Ovary (tissue), 9 donors: ENCODE measurements around the gene MED27. TPM values are rescaled to one million over a fixed set of nuclear protein-coding genes. Genes with fewer than 3 reads are reported as not detected.

Experiments used
- DNase-seq, 5 donors: peaks; one replicate each; pipeline ENCODE4 v3.0.0-alpha.2; 2019 to 2020
- H3K27ac ChIP-seq, 2 donors: fragments of 200-600 bp; one replicate each; pipeline versions ENCODE4 v1.5.1 to v1.8.0; 2019 to 2022
- H3K27me3 ChIP-seq: fragments of 200-600 bp; one replicate; pipeline ENCODE4 v1.8.0; 2022
- H3K36me3 ChIP-seq: fragments of 200-600 bp; sonication (generic); one replicate; pipeline ENCODE4 v1.5.1; 2019
- H3K4me1 ChIP-seq: one replicate; pipeline ENCODE4 v1.8.1; 2013; ENCODE audit warnings: mild to moderate bottlenecking, moderate library complexity; ENCODE audit not compliant: insufficient read depth
- H3K4me3 ChIP-seq: fragments of 200-600 bp; sonication (generic); one replicate; pipeline ENCODE4 v1.5.1; 2017
- H3K9me3 ChIP-seq, 2 donors: fragments of 200-600 bp in 1 of 2; sonication (generic) in 1 of 2; one replicate each; pipeline versions ENCODE4 v1.5.1 to v1.8.1; 2013 to 2019; ENCODE audit warnings: mild to moderate bottlenecking in 1 of 2, moderate library complexity in 1 of 2
- EP300 ChIP-seq: sonication (generic); formaldehyde crosslinking; IDR thresholded peaks from one replicate; pipeline ENCODE4 v1.6.1; 2017; ENCODE audit warnings: antibody characterized with exemption
- POLR2A ChIP-seq: fragments of 450-650 bp; IDR thresholded peaks from one replicate; pipeline ENCODE4 v1.6.1; 2017; ENCODE audit warnings: antibody characterized with exemption, mild to moderate bottlenecking, moderate library complexity
- WGBS, 3 donors: extraction: QIAGEN DNeasy Blood & Tissue Kit in 1 of 3; methylation state at CpG; one replicate each; pipeline versions ENCODE4 v1.1.5 to v1.1.7; 2013 to 2017; 5-methylcytosine and 5-hydroxymethylcytosine counted together
- intact Hi-C, 4 donors: fragments of 100-400 bp; cut with DNase I; formaldehyde crosslinking; loops; one replicate each; pipeline versions ENCODE4 v1.11.0 to v1.15.1; 2022 to 2023
- polyA plus RNA-seq, 2 donors: library from polyadenylated mRNA; stranded (reverse); fragments of 200-250 nt in 1 of 2; fragments of 350-450 nt in 1 of 2; fragmentation: Illumina TruSeq in 1 of 2; extraction: RNeasy Lipid Tissue Mini Kit (QIAGEN cat#74804) in 1 of 2; gene quantifications; one replicate each; pipeline ENCODE4 v1.2.3, GENCODE V29; 2013 to 2014
- total RNA-seq, 7 donors: library from RNA; depleted of rRNA in 2 of 7; stranded (reverse); fragments of >200 nt in 2 of 7; fragmentation: NEBNext Ultra II Directional in 3 of 7; extraction: Animal tissue kit (Norgen Biotek cat#: 25700) in 3 of 7; gene quantifications; one replicate each; pipeline versions ENCODE4 v1.1.0 to v1.2.4, GENCODE V29; 2016 to 2023
- TF ChIP-seq, protein P1 (sequence below), 3 donors: fragments of 450-650 bp in 2 of 3; fragments of 200-600 bp in 1 of 3; IDR thresholded peaks; one replicate each; pipeline versions ENCODE4 v1.5.1 to v1.8.0; 2016 to 2022; ENCODE audit warnings: antibody characterized with exemption in 3 of 3, mild to moderate bottlenecking in 1 of 3
- donor health status: DM: no; HTN: no; CAD: no; lungs with moderate emphysema.
- donor health status: DM: no; HTN: no; CAD: no.
- donor health status: Bipolar disorder and iron deficiency.
- donor health status: DM: yes; HTN: yes; CAD: no.
- donor health status: DM: no; HTN: no; CAD: no.
- donor health status: DM: yes; HTN: yes; CAD: no.

MED27 gene
- total and polyA plus RNA-seq, 9 donors: 7.6 to 24.9 (median 17.4) TPM

GRCh38 chr9:132049323-132049882 lies 30.3 kb downstream of the MED27 start:
- peak in 2 of 5 donors; percentile 24 to 40 for DNase-seq
- WGBS, 3 donors: 16 to 27% (median 21%) methylated on average over 7 of the region's 7 CpGs
- H3K27ac ChIP-seq: no peak overlapping the region

GRCh38 chr9:132048201-132048600 lies 31.5 kb downstream of the MED27 start:
- WGBS, 3 donors: 32 to 40% (median 39%) methylated on average over 3 of the region's 3 CpGs
- intact Hi-C loops: no loop called here

More at GRCh38 chr9:132049323-132049882, 30.3 kb downstream of the MED27 start:
- no peak overlapping the region for H3K4me3 ChIP-seq
- H3K27me3 ChIP-seq: no peaks in the 10 kb centered on the region
- intact Hi-C loops: no loop called here
- peaks cover 10% of the 10 kb centered on the region for H3K4me1 ChIP-seq
- H3K36me3 ChIP-seq: no peaks in the 10 kb centered on the region
- no peaks in the 10 kb centered on the region for H3K9me3 ChIP-seq
- TF ChIP-seq POLR2A (no peak), EP300 (no peak)
- TF ChIP-seq, protein P1, sequence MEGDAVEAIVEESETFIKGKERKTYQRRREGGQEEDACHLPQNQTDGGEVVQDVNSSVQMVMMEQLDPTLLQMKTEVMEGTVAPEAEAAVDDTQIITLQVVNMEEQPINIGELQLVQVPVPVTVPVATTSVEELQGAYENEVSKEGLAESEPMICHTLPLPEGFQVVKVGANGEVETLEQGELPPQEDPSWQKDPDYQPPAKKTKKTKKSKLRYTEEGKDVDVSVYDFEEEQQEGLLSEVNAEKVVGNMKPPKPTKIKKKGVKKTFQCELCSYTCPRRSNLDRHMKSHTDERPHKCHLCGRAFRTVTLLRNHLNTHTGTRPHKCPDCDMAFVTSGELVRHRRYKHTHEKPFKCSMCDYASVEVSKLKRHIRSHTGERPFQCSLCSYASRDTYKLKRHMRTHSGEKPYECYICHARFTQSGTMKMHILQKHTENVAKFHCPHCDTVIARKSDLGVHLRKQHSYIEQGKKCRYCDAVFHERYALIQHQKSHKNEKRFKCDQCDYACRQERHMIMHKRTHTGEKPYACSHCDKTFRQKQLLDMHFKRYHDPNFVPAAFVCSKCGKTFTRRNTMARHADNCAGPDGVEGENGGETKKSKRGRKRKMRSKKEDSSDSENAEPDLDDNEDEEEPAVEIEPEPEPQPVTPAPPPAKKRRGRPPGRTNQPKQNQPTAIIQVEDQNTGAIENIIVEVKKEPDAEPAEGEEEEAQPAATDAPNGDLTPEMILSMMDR (IDR thresholded peaks at IDR 0.05): no peak

DNA sequence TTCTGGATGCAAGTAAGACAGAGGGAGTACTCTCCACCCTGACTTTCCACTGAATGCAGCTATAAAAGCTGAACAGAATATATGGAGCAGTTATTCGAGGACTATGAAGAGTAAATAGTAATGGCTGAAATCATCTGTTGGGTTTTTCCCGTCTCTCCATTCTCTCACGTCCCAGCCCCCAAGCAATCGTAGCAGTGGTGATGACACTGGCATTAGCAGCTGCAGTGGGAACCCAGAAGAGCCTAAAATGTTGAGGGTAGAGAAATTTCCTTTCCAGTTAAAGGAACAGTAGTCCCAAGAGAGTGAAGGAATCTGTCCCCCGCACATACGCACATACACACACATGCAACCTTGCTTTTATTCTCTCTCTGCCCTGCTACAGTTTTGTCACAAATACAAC lies 33.2 kb downstream of the MED27 start:
- Histone ChIP-seq H3K9me3 (no peaks in the 10 kb centered on the region), H3K4me3 (no peak overlapping the region), H3K36me3 (no peaks in the 10 kb centered on the region), H3K27ac (no peak overlapping the region), H3K27me3 (no peaks in the 10 kb centered on the region), H3K4me1 (peaks cover 10% of the 10 kb centered on the region)
- intact Hi-C loops: no loop called here
- DNase-seq: no peak
- TF ChIP-seq, protein P1 (IDR thresholded peaks at IDR 0.05): no peak
- TF ChIP-seq EP300 (no peak), POLR2A (no peak)
- WGBS, 3 donors: 69 to 77% (median 71%) methylated on average over 6 of the region's 6 CpGs

More at GRCh38 chr9:132048201-132048600, 31.5 kb downstream of the MED27 start:
- Histone ChIP-seq H3K27me3 (no peaks in the 10 kb centered on the region), H3K9me3 (no peaks in the 10 kb centered on the region), H3K4me1 (peaks cover 10% of the 10 kb centered on the region), H3K4me3 (no peak overlapping the region), H3K36me3 (no peaks in the 10 kb centered on the region), H3K27ac (no peak overlapping the region)
- no peak for DNase-seq
- no peak for TF ChIP-seq EP300
- TF ChIP-seq, protein P1 (IDR thresholded peaks at IDR 0.05): no peak

DNA sequence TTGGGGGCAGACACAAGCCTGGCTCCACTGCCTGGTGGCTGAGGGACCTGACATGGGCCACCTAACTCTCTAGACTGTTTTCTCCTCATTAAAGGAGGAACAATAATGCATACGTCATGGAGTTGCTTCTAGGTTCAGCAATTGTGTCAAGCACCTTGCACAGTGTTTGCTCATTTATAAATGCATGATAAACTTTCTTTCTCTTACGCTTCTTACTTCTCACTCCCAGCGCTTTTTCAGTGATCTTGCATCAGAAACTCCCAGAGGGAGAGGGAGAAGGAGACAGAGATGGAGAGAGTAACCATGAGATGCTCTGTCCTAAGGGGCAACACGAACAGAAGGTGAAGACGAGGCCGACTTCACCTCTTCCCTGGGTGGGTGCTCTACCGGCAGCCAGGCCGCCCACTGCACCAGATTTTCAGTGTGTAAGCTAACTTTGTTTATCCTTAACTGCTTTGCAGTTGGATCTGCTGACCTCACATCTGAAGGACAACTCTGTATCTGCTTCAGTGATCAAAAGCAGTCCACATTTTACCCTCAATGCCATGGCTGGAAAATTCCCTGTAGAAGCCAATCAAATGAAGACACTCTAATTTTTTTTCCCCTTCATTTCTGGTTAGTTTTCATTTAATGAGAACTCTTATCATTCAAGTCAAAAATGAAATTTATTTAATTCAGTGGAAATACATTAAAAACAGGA lies 35.3 kb downstream of the MED27 start:
- H3K36me3 ChIP-seq: no peaks in the 10 kb centered on the region
- WGBS, 3 donors: 86 to 88% (median 87%) methylated on average over 8 of the region's 8 CpGs
- intact Hi-C loops: no loop called here

More for the DNA sequence above, 35.3 kb downstream of the MED27 start:
- H3K27me3 ChIP-seq: no peaks in the 10 kb centered on the region
- no peak for DNase-seq
- no peak overlapping the region for H3K4me3 ChIP-seq
- peaks cover 1% of the 10 kb centered on the region for H3K4me1 ChIP-seq
- TF ChIP-seq EP300 (no peak), POLR2A (no peak)
- TF ChIP-seq, protein P1 (IDR thresholded peaks at IDR 0.05): no peak
- H3K9me3 ChIP-seq: no peaks in the 10 kb centered on the region
- no peak overlapping the region for H3K27ac ChIP-seq
